NOMO-1 treated with DMSO at 0.1 percent for 48 hours (cell line): ENCODE data around the gene TSHZ3.
A peak's percentile ranks its signal among the peaks of the same experiment; 100 is the strongest.

Experiments used
- DNase-seq: peaks from one replicate; lab custom pipeline; 2025; ENCODE audit not compliant: unreplicated experiment; lab: John Stamatoyannopoulos, UW

Gene TSHZ3

DNA sequence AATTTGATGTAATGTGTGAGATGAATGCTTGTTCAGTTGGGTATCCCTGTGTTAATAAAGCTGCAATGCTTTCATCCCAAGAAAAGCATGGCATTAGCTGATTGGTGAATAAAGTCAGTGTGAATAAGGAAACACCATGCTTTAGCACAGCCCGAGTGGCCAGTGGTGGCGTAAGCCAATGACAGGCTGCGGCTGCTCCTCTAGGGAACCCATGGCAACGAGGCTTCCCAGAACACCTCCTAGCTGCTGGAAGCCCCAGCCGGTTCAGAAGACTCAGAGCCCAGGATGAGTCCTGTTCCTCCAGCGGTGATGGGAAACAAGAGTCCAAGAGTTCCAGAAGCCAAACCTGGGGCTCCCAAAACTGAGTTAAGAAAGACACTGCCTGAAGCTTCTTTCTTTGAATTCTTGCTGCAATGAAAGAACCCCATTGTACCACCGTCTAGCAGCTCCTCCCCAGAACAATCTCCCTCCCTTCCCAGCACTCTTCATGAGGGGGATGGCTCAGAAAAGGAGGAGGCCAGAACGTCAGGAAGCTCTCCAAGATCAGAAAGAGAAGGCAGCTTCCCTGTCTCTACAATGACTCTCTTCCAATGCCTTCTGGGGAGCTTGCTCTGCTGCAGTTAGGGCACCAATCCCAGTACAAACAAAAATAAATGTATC is 58.2 kb downstream of the TSHZ3 start:
- DNase-seq: no peak

DNA sequence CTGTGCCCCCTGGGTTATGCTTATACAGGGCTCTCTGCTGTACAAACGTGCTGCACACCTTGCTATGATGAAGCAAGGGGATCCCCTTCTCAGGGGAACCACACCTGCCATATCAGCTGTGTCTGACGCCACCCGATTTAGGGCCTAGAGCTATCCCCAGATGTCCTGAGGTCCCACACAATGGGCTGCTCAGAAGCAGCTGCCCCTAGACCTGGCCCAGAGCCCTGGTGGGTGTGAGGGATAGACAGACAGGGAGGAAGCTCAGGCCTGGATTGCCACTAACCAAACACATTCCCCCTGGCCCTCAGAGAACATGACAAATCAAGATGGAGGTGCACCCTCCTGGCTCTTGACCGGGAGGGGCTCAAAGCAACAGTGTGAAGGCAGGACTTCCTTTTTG is 59.3 kb downstream of the TSHZ3 start:
- no peak for DNase-seq

DNA sequence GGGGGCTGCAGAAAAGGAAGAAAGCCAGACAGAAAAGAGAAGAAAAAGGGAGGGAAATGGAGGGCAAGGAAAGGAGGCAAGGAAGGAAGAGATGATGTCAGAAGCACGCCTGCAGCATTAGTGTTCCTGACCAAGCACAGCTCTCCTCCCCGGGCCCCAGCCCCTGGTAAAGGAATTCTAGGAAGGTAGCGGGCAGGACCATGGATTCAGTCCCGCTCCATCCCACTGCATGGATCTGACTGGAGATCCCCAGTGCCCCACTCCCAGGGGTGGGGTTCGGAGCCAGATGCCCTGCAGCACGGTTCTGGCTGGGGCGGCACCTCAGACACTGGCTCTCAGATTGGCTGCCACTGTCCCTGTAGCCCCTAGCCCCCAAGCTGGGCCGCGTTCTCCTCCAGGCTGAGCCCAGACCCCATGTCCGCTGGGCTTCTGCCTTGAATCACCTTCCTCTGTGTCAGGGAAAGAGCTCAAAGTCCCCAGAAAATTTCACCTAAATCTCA is 59.8 kb downstream of the TSHZ3 start:
- no peak for DNase-seq

DNA sequence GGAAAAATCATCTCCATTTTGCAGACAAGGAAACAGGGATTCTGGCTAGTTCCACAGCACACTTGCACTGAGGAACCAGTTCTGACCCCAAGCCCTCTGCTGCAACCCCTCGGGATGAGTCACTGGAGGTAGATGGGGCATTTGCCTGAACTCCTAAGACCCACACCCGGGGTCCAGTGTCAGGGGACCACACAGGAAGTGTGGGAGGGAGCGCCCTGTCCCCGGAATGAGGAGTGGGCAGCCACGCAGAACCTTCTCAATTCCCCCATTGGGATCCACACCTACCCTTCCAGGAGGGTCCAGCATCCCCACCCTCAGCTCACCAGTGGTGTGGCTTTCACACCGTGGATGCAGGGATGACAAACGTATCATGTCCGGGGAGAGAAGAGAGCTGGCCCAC is 62.7 kb downstream of the TSHZ3 start:
- no peak for DNase-seq

DNA sequence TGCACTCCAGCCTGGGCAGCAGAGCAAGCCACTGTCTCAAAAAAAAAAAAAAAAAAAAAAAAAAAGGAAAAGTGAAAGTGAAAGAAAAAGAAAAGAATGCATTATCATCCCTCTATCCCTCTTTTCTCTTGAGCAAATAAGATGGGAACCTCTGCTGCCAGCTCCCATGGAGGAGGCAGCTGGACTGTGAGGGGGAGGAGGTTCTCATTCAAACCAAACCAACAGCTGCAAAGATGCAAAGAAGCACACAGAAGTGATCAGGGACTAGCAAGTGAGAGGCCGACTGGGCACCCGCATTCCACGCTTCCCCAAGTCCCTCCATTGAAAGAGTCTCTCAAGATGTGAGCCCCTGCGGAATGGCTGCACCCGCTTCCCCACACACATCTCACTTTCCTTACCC is 63.5 kb downstream of the TSHZ3 start:
- DNase-seq: no peak

DNA sequence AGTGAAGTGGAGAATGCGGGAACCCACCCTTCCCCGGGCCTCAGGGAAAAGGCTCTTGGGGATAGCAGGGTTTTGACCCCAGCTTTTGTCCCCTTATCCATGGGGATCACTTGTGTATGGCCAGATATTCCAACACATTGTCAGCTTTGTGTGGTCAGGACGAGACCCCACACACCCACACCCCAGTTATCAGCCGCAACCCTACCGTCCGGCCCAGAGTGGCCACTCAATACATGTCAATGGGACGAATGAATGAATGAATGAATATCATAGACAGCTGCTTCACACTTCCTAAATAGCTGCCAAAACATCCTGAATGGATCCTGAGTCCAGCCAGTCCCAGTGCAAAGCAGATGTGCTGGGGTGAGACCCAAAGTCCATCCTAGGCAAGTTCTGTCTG is 64.6 kb downstream of the TSHZ3 start:
- no peak for DNase-seq

DNA sequence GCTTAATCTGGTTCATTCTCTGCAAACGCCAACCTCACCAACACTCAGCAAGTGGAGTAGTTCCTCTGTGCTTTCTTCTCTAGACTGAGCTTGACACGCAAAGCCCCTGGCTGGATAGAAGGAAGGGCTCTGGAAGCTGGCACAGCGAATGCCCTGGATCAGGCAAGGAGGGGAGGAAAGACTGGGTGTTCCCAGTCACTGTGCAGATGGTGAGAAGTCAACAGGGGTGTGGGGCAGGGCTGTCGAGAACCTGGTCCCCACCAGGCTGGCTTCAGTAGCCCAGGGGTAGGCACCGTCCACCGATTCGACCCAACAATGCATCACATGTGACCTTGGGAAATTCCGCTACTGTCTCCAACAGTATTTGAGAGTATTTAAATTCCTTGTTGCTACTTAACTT is 65.5 kb downstream of the TSHZ3 start:
- no peak for DNase-seq

DNA sequence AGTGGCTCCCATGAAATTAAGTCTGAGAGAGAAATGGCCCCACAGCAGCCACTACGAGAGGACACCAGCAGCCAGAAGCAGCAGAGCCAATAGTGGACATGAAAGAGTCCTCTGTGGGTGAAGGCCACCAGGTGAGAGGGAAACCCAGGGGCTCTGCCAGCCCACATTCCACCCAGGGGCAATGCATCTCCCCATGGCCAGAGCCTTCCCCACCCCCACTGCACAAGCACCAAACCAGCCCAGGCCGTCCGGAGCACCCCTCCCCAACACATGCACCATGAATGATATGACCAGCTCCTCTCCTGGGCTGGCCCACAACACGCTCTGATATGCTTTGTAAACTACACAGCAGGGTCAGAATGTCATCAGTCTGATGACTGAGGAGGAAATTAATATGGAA is 66.9 kb downstream of the TSHZ3 start:
- DNase-seq: no peak

DNA sequence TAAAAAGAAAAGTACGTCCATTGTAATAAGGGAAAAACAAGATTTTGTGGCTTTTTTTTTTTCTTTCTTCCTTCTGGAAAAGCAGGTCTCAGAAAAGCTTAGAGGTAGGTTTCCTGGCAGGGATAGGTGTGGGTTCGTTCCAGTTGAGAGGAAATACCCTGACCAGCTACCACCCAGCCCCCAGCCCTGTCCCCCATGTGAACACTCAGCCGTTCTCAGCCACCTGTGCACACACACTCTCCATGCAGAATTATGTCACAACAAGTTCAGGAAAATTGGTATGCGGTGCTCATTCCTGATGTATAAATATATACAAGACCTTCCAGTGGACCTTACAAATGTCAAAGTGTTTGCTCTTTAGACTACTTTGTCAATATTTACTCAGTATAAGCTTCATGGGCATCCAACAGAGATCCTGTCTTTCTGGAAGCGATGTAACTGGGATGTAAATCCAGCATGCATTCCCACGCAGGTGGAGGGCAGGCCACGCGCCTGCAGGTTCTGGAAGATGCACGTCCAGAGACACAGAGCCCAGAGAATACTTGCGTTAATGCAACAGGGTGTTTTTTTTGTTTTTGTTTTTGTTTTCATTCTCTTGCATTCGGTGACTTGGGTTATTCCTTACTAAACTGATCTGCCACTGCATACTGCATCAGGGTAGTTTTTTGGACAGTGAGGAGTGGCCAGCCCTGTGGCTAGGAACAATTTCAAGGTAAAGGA is 68.8 kb downstream of the TSHZ3 start:
- DNase-seq: no peak

DNA sequence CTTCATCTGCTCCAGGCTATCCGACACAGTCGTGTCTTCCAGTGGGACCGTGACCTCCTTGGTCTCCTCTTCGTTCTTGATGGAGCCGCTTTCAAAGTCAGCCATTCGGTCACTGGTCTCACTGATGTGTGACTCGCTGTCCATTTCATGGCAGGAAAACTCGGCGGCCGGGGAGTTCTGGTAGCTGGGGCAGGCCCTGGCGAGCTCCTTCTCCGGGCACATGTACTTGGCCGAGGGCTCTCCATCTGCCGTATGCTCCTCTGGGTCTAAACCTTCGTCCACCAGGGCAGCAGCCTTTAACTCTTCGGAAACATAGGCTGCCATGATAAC is 69.8 kb downstream of the TSHZ3 start:
- DNase-seq: no peak

DNA sequence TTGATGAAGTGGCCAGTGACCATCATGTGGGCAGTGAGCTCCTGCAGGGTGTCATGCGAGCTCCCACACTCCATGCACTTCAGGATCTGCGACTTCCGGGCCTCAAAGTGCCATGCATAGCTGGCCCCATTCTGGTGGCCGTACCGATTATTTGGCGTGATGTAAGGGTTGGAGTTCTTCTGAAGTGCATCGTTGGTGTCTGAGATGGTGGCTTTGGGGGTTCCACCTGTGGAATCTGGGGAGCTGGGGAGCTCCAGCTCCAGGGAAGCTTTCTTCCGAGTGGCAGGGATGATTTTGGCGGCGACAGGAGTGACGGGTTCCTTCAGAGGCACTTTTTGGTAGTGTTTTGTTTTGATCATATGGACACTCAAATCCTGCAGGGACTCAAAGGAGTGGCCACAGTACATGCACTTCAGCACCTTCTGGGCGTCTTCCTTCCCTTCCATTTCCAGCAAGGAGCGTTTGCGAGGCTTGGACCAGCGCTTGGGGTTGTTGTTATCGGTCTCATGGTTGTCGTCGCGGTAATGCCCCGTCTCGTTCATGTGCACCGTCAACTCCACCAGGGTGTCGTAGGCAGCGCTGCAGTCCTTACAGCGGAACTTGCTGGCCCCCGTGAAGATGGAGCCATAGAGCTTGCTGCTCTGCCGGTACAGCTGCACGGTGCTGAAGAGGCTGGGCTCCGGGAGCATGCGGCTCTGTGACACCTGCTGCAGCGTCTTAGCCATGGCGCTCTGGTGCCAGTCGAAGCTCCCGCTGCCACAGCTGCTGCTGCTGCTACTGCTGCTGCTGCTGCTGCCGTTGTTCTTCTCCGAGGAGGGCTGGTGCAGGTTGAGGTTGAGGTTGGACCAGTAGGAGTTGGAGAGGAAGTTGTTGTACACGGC is 70.4 kb downstream of the TSHZ3 start:
- DNase-seq: no peak

DNA sequence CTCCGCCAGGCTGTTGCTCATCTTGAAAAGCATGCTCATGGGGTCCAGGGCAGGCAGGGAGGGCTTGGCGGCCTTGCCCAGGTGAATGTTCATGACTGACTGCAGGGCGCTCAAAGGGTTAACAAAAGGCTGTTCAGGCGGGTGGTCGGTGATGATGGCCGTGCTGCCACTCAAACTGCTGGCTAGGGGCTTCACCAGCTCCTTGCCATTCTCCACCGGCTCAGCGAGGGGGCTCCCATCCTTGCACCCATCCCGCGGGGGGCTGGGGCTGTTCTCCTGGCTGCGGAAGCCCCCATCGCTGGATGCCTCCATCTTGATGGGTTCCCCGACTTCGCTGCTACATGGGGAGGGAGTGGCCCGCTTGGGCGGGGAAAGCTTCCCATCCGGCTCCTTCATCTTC is 71.7 kb downstream of the TSHZ3 start:
- no peak for DNase-seq

DNA sequence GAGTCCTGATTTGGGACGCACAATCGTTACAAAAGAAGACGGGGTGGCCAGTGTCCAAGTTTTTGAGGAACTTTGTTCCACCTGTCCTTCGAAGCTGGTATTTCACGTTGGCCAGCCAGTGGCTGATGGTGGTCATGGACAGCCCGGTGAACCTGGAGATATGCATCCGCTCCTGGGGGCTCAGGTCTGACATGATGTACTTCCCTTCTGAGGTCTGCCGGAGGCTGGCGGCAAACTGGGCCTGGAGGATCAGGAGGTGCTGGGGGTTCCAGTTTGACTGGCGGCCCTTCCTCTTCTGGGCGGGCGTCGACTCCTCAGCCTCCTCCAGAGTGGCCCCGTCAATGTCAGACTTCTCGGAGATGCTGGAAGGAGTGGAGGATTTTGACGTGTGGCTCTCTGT is 72.4 kb downstream of the TSHZ3 start:
- DNase-seq: no peak

DNA sequence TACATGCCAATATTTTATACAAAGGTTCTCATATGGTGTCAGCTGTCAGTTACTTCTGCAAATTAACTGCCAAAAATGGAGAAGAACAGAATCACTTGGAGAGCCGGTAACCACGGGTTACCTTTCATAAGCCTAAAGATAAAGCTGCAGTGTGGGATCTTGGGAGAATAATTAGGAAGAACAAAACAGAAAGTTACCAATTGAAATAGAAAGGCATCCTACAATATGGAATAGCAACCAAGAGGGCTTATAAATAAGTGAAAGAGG is 74.2 kb downstream of the TSHZ3 start:
- peak; percentile 26 for DNase-seq

DNA sequence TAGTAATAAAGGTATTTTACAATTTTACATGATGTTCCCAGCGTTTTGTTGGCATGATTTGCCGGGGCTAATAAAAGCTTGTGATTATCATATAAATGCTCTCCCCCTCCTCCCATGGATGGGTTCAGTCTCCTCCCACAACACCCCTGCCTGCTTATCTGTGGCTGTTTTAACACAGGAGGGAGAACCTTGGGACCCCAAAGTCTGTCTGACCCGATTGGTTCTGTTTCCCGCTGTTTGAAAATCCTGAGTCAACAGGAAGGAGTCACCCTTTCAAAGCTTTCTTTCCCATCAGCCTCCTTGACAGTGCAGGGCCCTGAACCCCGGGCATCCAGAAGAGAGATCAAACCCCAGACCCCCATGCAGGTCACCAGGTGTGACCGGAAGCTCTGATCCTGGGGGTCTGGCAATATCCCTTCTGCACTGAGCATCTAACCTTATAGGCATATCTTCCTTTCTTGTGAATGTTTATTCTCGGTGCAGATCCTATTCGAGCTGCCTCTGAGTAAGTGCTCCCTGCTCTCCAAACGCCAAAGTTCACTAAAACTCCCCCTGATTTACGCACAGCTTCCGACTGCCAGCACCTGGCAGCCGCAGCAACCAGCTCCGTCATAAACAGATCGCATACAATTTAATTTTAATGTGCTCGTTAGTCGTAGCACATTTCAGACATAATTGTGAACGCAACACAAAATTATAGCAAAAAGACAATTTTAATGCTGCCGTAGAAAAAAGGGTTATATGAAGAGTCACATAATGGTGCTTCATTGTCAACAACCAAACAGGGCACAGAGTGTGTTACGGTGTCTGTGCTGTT is 74.8 kb downstream of the TSHZ3 start:
- DNase-seq: no peak

DNA sequence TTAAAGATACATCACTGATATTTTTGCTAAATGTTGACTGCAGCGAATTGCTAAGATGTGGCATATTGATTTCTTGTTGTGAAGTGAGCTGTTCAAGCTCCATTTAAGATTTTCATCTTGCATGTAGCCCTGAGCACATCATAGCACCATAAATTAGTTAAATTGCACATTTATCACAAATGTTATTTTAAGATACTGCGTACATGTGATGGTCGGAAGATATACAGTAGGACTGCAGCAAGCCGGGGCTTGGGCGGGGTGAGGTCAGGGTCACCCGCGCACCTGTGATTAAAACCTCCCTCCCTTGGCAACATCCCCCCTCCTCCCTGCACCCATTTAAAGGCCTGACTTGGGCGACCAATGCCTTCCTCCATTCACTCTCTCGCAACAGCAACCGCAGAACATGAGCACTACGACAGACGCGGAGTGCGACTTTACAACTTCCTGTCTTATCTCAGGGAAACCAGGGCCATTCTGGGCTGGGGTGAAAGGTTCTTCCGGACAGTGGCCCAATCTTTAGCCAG is 76.6 kb downstream of the TSHZ3 start:
- no peak for DNase-seq

DNA sequence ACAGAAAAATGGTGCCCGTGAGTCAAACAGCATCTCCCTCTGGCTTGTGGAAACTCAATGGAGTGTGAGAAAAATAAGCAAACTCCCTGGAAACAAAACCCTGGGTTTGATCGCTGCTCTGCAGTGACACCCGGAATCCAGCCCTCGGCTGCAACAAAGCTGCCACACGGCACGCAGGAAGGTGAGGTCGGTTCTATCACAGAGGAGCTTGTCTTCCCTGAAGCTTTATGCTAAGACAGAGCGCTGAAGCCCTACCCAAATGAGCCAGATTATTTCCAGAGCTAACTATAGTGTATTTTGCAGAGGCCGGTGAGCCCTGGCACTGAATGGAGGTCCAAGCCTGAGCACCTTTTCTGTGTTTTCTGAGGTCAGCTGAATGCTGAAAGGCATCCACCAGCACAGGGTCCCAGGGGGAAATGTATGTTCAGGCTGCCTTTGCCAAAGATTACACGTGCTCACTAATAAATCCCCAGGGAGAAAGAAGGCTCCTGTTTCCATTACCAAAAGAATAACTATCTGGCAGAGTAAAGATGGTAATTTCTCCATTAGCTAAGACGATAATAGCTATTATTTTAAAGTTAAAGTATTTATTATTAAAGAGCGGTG is 77.8 kb downstream of the TSHZ3 start:
- DNase-seq: no peak

DNA sequence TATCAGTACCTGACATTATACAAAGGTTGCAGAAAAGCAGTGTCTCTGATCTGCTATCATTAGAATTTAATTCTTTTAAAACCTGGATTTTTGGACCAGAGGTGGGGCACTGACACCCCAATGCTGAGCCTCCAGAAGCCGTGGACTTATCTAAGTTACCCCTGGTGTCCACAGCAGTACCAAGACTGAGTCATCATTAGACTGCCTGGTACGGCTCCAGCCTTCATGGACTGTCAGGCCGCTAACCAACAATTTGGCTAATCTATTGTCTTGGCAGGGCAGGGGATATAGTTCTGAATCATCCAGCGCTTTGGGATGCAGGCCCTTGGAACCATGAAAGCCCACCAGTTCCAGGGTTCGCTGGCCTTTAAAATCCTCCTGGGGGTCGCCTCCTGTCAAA is 78.3 kb downstream of the TSHZ3 start:
- no peak for DNase-seq

DNA sequence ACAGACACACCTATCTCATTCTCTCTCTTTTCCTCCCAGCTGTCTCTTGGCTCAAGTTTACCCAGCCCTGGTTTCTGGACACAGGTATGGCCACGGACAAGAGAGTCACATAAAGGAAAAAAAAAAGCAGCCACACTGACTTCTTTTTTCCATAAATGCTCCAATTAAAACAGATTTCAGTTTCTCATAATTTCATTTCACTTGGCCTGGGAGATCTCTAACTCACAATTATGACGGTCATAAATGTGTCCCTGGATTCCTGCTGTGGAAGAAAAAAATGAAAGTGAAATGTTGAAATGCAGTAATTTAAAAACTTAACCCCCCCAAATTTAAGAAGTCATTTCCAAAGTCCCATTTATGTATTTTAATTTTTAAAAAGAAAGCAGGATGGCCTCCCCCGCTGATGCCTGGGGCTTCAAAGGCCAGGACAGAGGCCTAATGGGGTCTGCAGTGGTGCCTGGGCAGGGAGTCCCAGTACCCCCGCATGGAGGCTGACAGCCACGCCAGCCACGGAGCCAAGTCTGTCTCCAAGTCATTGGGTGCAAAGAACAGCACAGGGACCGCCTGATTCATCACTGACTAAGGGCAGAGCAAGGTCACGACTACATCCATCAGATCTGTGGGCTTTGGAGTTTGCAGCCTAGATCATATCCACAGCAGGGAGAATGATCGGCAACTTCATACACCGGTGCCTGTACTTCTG is 79.7 kb downstream of the TSHZ3 start:
- no peak for DNase-seq

DNA sequence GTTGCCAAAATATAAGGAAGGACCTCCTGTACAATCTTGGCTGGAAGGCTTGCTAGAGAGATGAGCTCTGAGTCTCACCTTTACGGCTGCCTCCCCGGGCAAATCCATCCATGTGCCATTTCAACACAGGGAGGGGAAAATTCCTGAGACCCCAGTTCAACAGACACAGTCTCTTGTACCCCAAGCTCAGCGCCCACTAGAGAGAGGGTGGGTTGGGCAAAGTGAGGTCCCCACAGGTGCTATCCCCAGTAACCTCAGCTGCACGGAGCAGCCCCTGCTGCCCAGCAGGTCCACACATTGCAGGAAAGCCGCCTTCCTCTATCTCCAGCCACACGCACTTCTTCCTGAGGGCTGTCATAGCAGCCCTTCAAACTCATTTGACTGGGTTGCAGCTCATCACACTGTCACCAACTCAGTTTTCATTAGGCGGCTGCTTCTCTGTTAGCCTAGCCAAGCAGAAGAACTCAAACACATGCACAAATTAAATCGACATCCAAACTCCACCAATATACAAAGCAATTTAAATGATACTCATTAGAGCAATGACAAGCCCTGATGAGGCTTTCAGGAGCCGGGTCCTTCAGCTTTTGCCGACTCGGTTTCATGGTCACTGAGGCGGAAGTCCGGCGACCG is 80.4 kb downstream of the TSHZ3 start:
- DNase-seq: no peak
